Keratinocyte (primary cell): Measurements from ENCODE around the gene L3MBTL4. TPM values are rescaled to one million over a fixed set of nuclear protein-coding genes. Genes with fewer than 3 reads are reported as not detected.

ENCODE experiments used
- DNase-seq: peaks from one replicate; pipeline ENCODE4 v3.0.0-alpha.2; 2011; ENCODE audit warnings: low read depth, missing footprints, low spot score
- FAIRE-seq: peaks from 2 replicates; lab custom pipeline; 2011; peaks lifted over from hg19 to GRCh38; lab: Jason Lieb, UNC
- H2AFZ ChIP-seq: 2 replicates; pipeline ENCODE4 v1.6.0; 2012; ENCODE audit warnings: low read length, control low read depth, inconsistent platforms; ENCODE audit not compliant: control insufficient read depth
- H3K27ac ChIP-seq: 2 replicates; pipeline ENCODE4 v1.5.1; 2011; ENCODE audit warnings: low read length; ENCODE audit not compliant: control insufficient read depth, insufficient read depth
- H3K27me3 ChIP-seq: 3 replicates; pipeline ENCODE4 v1.6.0; 2011; ENCODE audit warnings: low read length; ENCODE audit not compliant: control insufficient read depth, insufficient read depth; ENCODE audit errors: extremely low read depth
- H3K36me3 ChIP-seq, 2 experiments: 2 replicates in 1 of 2; 3 replicates in 1 of 2; pipeline ENCODE4 v1.5.1; 2011; ENCODE audit warnings: low read length in 2 of 2, mild to moderate bottlenecking in 1 of 2; ENCODE audit not compliant: control insufficient read depth in 2 of 2, insufficient read depth in 2 of 2; ENCODE audit errors: extremely low read depth in 1 of 2
- H3K4me1 ChIP-seq: 3 replicates; pipeline ENCODE4 v1.5.1; 2011; ENCODE audit warnings: low read length; ENCODE audit not compliant: control insufficient read depth, insufficient read depth; ENCODE audit errors: extremely low read depth
- H3K4me2 ChIP-seq: 3 replicates; pipeline ENCODE4 v1.6.0; 2011; ENCODE audit warnings: low read depth, low read length; ENCODE audit not compliant: control insufficient read depth, insufficient read depth; ENCODE audit errors: extremely low read depth
- H3K4me3 ChIP-seq, 3 experiments: fragments of 200-600 bp in 1 of 3; sonication (generic) in 1 of 3; 2 replicates in 2 of 3; 3 replicates in 1 of 3; pipeline ENCODE4 v1.5.1; 2011 to 2016; ENCODE audit warnings: low read length in 3 of 3, mild to moderate bottlenecking in 3 of 3, control low read depth in 2 of 3, inconsistent platforms in 1 of 3, low read depth in 1 of 3, mixed read lengths in 1 of 3, mixed run types in 1 of 3, moderate library complexity in 1 of 3; ENCODE audit not compliant: control insufficient read depth in 2 of 3, insufficient read depth in 2 of 3; ENCODE audit errors: extremely low read depth in 1 of 3
- H3K79me2 ChIP-seq: 2 replicates; pipeline ENCODE4 v1.6.0; 2012; ENCODE audit warnings: low read length; ENCODE audit not compliant: control insufficient read depth, insufficient read depth
- H3K9ac ChIP-seq: 3 replicates; pipeline ENCODE4 v1.6.0; 2011; ENCODE audit warnings: low read length; ENCODE audit not compliant: control insufficient read depth, insufficient read depth; ENCODE audit errors: extremely low read depth
- H3K9me1 ChIP-seq: 3 replicates; pipeline ENCODE4 v1.6.0; 2011; ENCODE audit warnings: low read length; ENCODE audit not compliant: control insufficient read depth, insufficient read depth; ENCODE audit errors: extremely low read depth
- H3K9me3 ChIP-seq: 2 replicates; pipeline ENCODE4 v1.5.1; 2012; ENCODE audit warnings: low read depth, low read length; ENCODE audit not compliant: control insufficient read depth
- H4K20me1 ChIP-seq: 3 replicates; pipeline ENCODE4 v1.6.0; 2011; ENCODE audit warnings: low read length; ENCODE audit not compliant: control insufficient read depth, insufficient read depth; ENCODE audit errors: extremely low read depth
- CTCF ChIP-seq, 3 experiments: IDR thresholded peaks in 1 of 3; conservative IDR thresholded peaks in 1 of 3; optimal IDR thresholded peaks in 1 of 3; 2 replicates in 2 of 3; 3 replicates in 1 of 3; pipeline versions ENCODE3 to v1.5.1; 2011; ENCODE audit warnings: low read length in 3 of 3, mild to moderate bottlenecking in 3 of 3, moderate library complexity in 2 of 3, control low read depth in 1 of 3, inconsistent platforms in 1 of 3; ENCODE audit not compliant: insufficient read depth in 2 of 3; ENCODE audit errors: extremely low read depth in 1 of 3
- EZH2 ChIP-seq: IDR thresholded peaks from one replicate; pipeline ENCODE4 v1.6.1; 2012; ENCODE audit warnings: inconsistent platforms, mild to moderate bottlenecking, low read length, moderate library complexity
- dilution Hi-C: fragments of 300-500 bp; cut with MboI; formaldehyde crosslinking; loops from one replicate; pipeline ENCODE4 v1.7.0; 2020; ENCODE audit warnings: low sequenced_read_pairs; ENCODE audit not compliant: extremely low pct_ligation_motif_present
- polyA plus RNA-seq, 5 experiments: library from polyadenylated mRNA; depleted of rRNA in 3 of 5; stranded (reverse) in 3 of 5; stranded (forward) in 1 of 5; unstranded in 1 of 5; fragments of >200 nt; gene quantifications; 1 replicate in 1 of 5; 2 replicates in 3 of 5; 3 replicates in 1 of 5; pipeline versions ENCODE4 v1.2.1 to v1.2.3, GENCODE V29; 2011 to 2012; ENCODE audit warnings: missing spikeins in 2 of 5, low read depth in 1 of 5, low replicate concordance in 1 of 5

The L3MBTL4 gene
- polyA plus RNA-seq, 1 donor (not counting 4 experiments of a cell fraction or from before 2014, with no cell fraction given), result 0.17 TPM

- FAIRE-seq (no peak), DNase-seq (no peak)
- Histone ChIP-seq H3K4me2 (no peak overlapping the region), H3K9me3 (no peaks in the 10 kb centered on the region), H3K27ac (no peak overlapping the region), H3K9me1 (no peaks in the 10 kb centered on the region), H3K4me1 (peaks cover 2% of the 10 kb centered on the region), H4K20me1 (no peaks in the 10 kb centered on the region), H3K79me2 (no peaks in the 10 kb centered on the region), H3K27me3 (no peaks in the 10 kb centered on the region), H3K9ac (no peak overlapping the region), H3K4me3 (no peak overlapping the region), H3K36me3 (no peaks in the 10 kb centered on the region), H2AFZ (no peak overlapping the region)
- no peak for TF ChIP-seq CTCF (optimal IDR thresholded peaks at IDR 0.05 in 1 of 3, IDR thresholded peaks at IDR 0.05 in 1 of 3, conservative IDR thresholded peaks at IDR 0.05 in 1 of 3; ENCODE audit: extremely low read depth in 1 of 3, insufficient read depth in 2 of 3, low read length in 3 of 3)
- TF ChIP-seq EZH2, result no peak
- dilution Hi-C loops, result no loop called here
Observed at GRCh38 chr18:6205706-6206105, 209.0 kb downstream of the L3MBTL4 start.

GRCh38 chr18:6204476-6204875 is 210.2 kb downstream of the L3MBTL4 start:
- Histone ChIP-seq H3K4me2 (no peak overlapping the region), H2AFZ (no peak overlapping the region), H3K9me1 (no peaks in the 10 kb centered on the region), H3K27me3 (no peaks in the 10 kb centered on the region), H3K9ac (no peak overlapping the region), H3K4me1 (peaks cover 2% of the 10 kb centered on the region), H3K36me3 (no peaks in the 10 kb centered on the region), H3K9me3 (no peaks in the 10 kb centered on the region), H4K20me1 (no peaks in the 10 kb centered on the region), H3K4me3 (no peak overlapping the region), H3K79me2 (no peaks in the 10 kb centered on the region), H3K27ac (no peak overlapping the region)
- TF ChIP-seq CTCF (optimal IDR thresholded peaks at IDR 0.05 in 1 of 3, IDR thresholded peaks at IDR 0.05 in 1 of 3, conservative IDR thresholded peaks at IDR 0.05 in 1 of 3; ENCODE audit: extremely low read depth in 1 of 3, insufficient read depth in 2 of 3, low read length in 3 of 3) (no peak), EZH2 (no peak)
- FAIRE-seq (no peak), DNase-seq (no peak)
- dilution Hi-C loops, result no loop called here
